Measurements from ENCODE around the gene SLC2A4.

SLC2A4 gene

GRCh38 chr17:7281074-7281952 lies at the start of gene SLC2A4:
Gene SLC2A4, plus strand, starts transcription at chr17:7281718. Its CDS starts 217 bp downstream, at chr17:7281935.
- H3K9me3 ChIP-seq (ENCODE audit: control insufficient read depth, low read depth, low read length), result no peaks in the 10 kb centered on the region
- peaks cover 13% of the 10 kb centered on the region for H3K27me3 ChIP-seq (ENCODE audit: control insufficient read depth, insufficient read depth, low read length)
- H3K9ac ChIP-seq (ENCODE audit: low read length), result peak within 1 kb of the TSS; percentile 64
- H3K36me3 ChIP-seq (ENCODE audit: control insufficient read depth, low read depth, low read length), result peaks cover 3% of the 10 kb centered on the region
- no peak within 1 kb of the TSS for H3K27ac ChIP-seq (ENCODE audit: low read length)
- peak within 1 kb of the TSS; percentile 61 for H3K4me3 ChIP-seq (ENCODE audit: low read length)
- peaks cover 10% of the 10 kb centered on the region for H3K4me1 ChIP-seq (ENCODE audit: control insufficient read depth, low read depth, low read length)

- Histone ChIP-seq H3K4me1 (ENCODE audit: control insufficient read depth, low read depth, low read length) (peaks cover 8% of the 10 kb centered on the region), H3K9me3 (ENCODE audit: control insufficient read depth, low read depth, low read length) (no peaks in the 10 kb centered on the region), H3K27ac (ENCODE audit: low read length) (no peak overlapping the region), H3K36me3 (ENCODE audit: control insufficient read depth, low read depth, low read length) (peaks cover 50% of the 10 kb centered on the region), H3K9ac (ENCODE audit: low read length) (no peak overlapping the region), H3K4me3 (ENCODE audit: low read length) (peak overlapping the region; percentile 13), H3K27me3 (ENCODE audit: control insufficient read depth, insufficient read depth, low read length) (no peaks in the 10 kb centered on the region)
These were observed 49.4 kb upstream of the SLC2A4 start for GRCh38 chr17:7232114-7232513.

GRCh38 chr17:7233701-7234082 lies 47.8 kb upstream of the SLC2A4 start:
- Histone ChIP-seq H3K27me3 (ENCODE audit: control insufficient read depth, insufficient read depth, low read length) (no peaks in the 10 kb centered on the region), H3K4me1 (ENCODE audit: control insufficient read depth, low read depth, low read length) (peaks cover 13% of the 10 kb centered on the region)

GRCh38 chr17:7234083-7234951 lies 47.2 kb upstream of the SLC2A4 start, which contains the start of gene DVL2:
Gene DVL2, minus strand, starts transcription at chr17:7234517. Its CDS starts 255 bp downstream, at chr17:7234262.
- Histone ChIP-seq H3K9ac (ENCODE audit: low read length) (peak within 1 kb of the TSS; percentile 95), H3K27ac (ENCODE audit: low read length) (peak within 1 kb of the TSS; percentile 85), H3K9me3 (ENCODE audit: control insufficient read depth, low read depth, low read length) (no peaks in the 10 kb centered on the region), H3K4me1 (ENCODE audit: control insufficient read depth, low read depth, low read length) (peaks cover 13% of the 10 kb centered on the region), H3K4me3 (ENCODE audit: low read length) (peak within 1 kb of the TSS; percentile 96), H3K36me3 (ENCODE audit: control insufficient read depth, low read depth, low read length) (peaks cover 35% of the 10 kb centered on the region), H3K27me3 (ENCODE audit: control insufficient read depth, insufficient read depth, low read length) (no peaks in the 10 kb centered on the region)

More at GRCh38 chr17:7233701-7234082, 47.8 kb upstream of the SLC2A4 start:
- peak overlapping the region; percentile 96 for H3K4me3 ChIP-seq (ENCODE audit: low read length)
- H3K27ac ChIP-seq (ENCODE audit: low read length), result peak overlapping the region; percentile 85
- peaks cover 41% of the 10 kb centered on the region for H3K36me3 ChIP-seq (ENCODE audit: control insufficient read depth, low read depth, low read length)
- H3K9me3 ChIP-seq (ENCODE audit: control insufficient read depth, low read depth, low read length), result no peaks in the 10 kb centered on the region
- H3K9ac ChIP-seq (ENCODE audit: low read length), result peak overlapping the region; percentile 95

GRCh38 chr17:7235693-7236665 lies 45.5 kb upstream of the SLC2A4 start:
- H3K4me1 ChIP-seq (ENCODE audit: control insufficient read depth, low read depth, low read length), result peaks cover 15% of the 10 kb centered on the region
- H3K36me3 ChIP-seq (ENCODE audit: control insufficient read depth, low read depth, low read length), result peaks cover 32% of the 10 kb centered on the region
- no peak overlapping the region for H3K4me3 ChIP-seq (ENCODE audit: low read length)
- H3K27me3 ChIP-seq (ENCODE audit: control insufficient read depth, insufficient read depth, low read length), result no peaks in the 10 kb centered on the region
- H3K27ac ChIP-seq (ENCODE audit: low read length), result no peak overlapping the region
- H3K9ac ChIP-seq (ENCODE audit: low read length), result no peak overlapping the region
- H3K9me3 ChIP-seq (ENCODE audit: control insufficient read depth, low read depth, low read length), result no peaks in the 10 kb centered on the region

GRCh38 chr17:7236808-7237207 lies 44.7 kb upstream of the SLC2A4 start:
- H3K36me3 ChIP-seq (ENCODE audit: control insufficient read depth, low read depth, low read length), result peaks cover 32% of the 10 kb centered on the region
- H3K27ac ChIP-seq (ENCODE audit: low read length), result no peak overlapping the region
- peaks cover 20% of the 10 kb centered on the region for H3K4me1 ChIP-seq (ENCODE audit: control insufficient read depth, low read depth, low read length)
- no peaks in the 10 kb centered on the region for H3K27me3 ChIP-seq (ENCODE audit: control insufficient read depth, insufficient read depth, low read length)
- no peak overlapping the region for H3K9ac ChIP-seq (ENCODE audit: low read length)
- H3K4me3 ChIP-seq (ENCODE audit: low read length), result peak overlapping the region; percentile 67
- H3K9me3 ChIP-seq (ENCODE audit: control insufficient read depth, low read depth, low read length), result no peaks in the 10 kb centered on the region

- H3K9ac ChIP-seq (ENCODE audit: low read length), result peak overlapping the region; percentile 79
- peaks cover 32% of the 10 kb centered on the region for H3K36me3 ChIP-seq (ENCODE audit: control insufficient read depth, low read depth, low read length)
- H3K4me3 ChIP-seq (ENCODE audit: low read length), result peak overlapping the region; percentile 67
- H3K9me3 ChIP-seq (ENCODE audit: control insufficient read depth, low read depth, low read length), result no peaks in the 10 kb centered on the region
- H3K4me1 ChIP-seq (ENCODE audit: control insufficient read depth, low read depth, low read length), result peaks cover 20% of the 10 kb centered on the region
- no peaks in the 10 kb centered on the region for H3K27me3 ChIP-seq (ENCODE audit: control insufficient read depth, insufficient read depth, low read length)
- H3K27ac ChIP-seq (ENCODE audit: low read length), result no peak overlapping the region
These were observed 44.2 kb upstream of the SLC2A4 start for GRCh38 chr17:7237266-7237760.

GRCh38 chr17:7237761-7238419 lies 43.6 kb upstream of the SLC2A4 start:
- Histone ChIP-seq H3K4me3 (ENCODE audit: low read length) (peak overlapping the region; percentile 97), H3K27ac (ENCODE audit: low read length) (no peak overlapping the region), H3K9ac (ENCODE audit: low read length) (peak overlapping the region; percentile 96), H3K27me3 (ENCODE audit: control insufficient read depth, insufficient read depth, low read length) (no peaks in the 10 kb centered on the region), H3K4me1 (ENCODE audit: control insufficient read depth, low read depth, low read length) (peaks cover 20% of the 10 kb centered on the region), H3K36me3 (ENCODE audit: control insufficient read depth, low read depth, low read length) (peaks cover 32% of the 10 kb centered on the region), H3K9me3 (ENCODE audit: control insufficient read depth, low read depth, low read length) (no peaks in the 10 kb centered on the region)

GRCh38 chr17:7238420-7239090 lies 43.0 kb upstream of the SLC2A4 start:
- Histone ChIP-seq H3K4me1 (ENCODE audit: control insufficient read depth, low read depth, low read length) (peaks cover 20% of the 10 kb centered on the region), H3K27ac (ENCODE audit: low read length) (peak overlapping the region; percentile 80), H3K9me3 (ENCODE audit: control insufficient read depth, low read depth, low read length) (no peaks in the 10 kb centered on the region), H3K4me3 (ENCODE audit: low read length) (peak overlapping the region; percentile 97), H3K27me3 (ENCODE audit: control insufficient read depth, insufficient read depth, low read length) (no peaks in the 10 kb centered on the region), H3K36me3 (ENCODE audit: control insufficient read depth, low read depth, low read length) (peaks cover 32% of the 10 kb centered on the region), H3K9ac (ENCODE audit: low read length) (peak overlapping the region; percentile 96)
